SK-N-SH treated with all-trans-retinoic acid at 6 μM for 48 hours (cell line): Measurements from ENCODE around the gene TCAP.

ENCODE experiments used
- ATAC-seq: fragments of 200-7000 bp; cut with Tn5 transposase; 3 replicates; pipeline ENCODE4 v1.9.1; 2020; ENCODE audit warnings: mild to moderate bottlenecking, moderate library complexity
- BACH2 ChIP-seq: fragments of 250-450 bp; sonication (Bioruptor Pico); IDR thresholded peaks from 2 replicates; pipeline ENCODE4 v1.9.0; 2021; ENCODE audit warnings: mild to moderate bottlenecking, borderline replicate concordance
- CSDC2 ChIP-seq: fragments of 250-450 bp; sonication (Bioruptor Pico); IDR thresholded peaks from 2 replicates; pipeline ENCODE4 v1.5.0; 2020; ENCODE audit warnings: mild to moderate bottlenecking, moderate library complexity
- ESRRG ChIP-seq: fragments of 250-450 bp; sonication (Bioruptor Pico); IDR thresholded peaks from 2 replicates; pipeline ENCODE4 v1.6.1; 2021; ENCODE audit warnings: mild to moderate bottlenecking
- GLIS3 ChIP-seq: fragments of 250-450 bp; sonication (Bioruptor Pico); IDR thresholded peaks from 2 replicates; pipeline ENCODE4 v1.5.0; 2020; ENCODE audit warnings: mild to moderate bottlenecking, moderate library complexity
- ISL1 ChIP-seq: fragments of 250-450 bp; sonication (Bioruptor Pico); IDR thresholded peaks from 2 replicates; pipeline ENCODE4 v2.1.2; 2022; ENCODE audit warnings: mild to moderate bottlenecking, moderate library complexity
- OSR1 ChIP-seq: fragments of 250-450 bp; sonication (Bioruptor Pico); IDR thresholded peaks from 2 replicates; pipeline ENCODE4 v1.8.0; 2022; ENCODE audit warnings: moderate library complexity, mild to moderate bottlenecking, inconsistent platforms
- RARB ChIP-seq: fragments of 250-450 bp; sonication (Bioruptor Pico); IDR thresholded peaks from 2 replicates; pipeline ENCODE4 v1.8.0; 2021; ENCODE audit warnings: mild to moderate bottlenecking, moderate library complexity
- SNAI2 ChIP-seq: fragments of 250-450 bp; sonication (Bioruptor Pico); IDR thresholded peaks from 2 replicates; pipeline ENCODE4 v1.5.0; 2020; ENCODE audit warnings: mild to moderate bottlenecking, moderate library complexity
- TCF4 ChIP-seq: fragments of 250-450 bp; sonication (Bioruptor Pico); IDR thresholded peaks from 2 replicates; pipeline ENCODE4 v1.8.0; 2021; ENCODE audit warnings: mild to moderate bottlenecking, moderate library complexity, borderline replicate concordance
- TOX ChIP-seq: fragments of 250-450 bp; sonication (Bioruptor Pico); IDR thresholded peaks from 2 replicates; pipeline ENCODE4 v1.8.0; 2021; ENCODE audit warnings: mild to moderate bottlenecking, moderate library complexity, borderline replicate concordance
- ZC3H10 ChIP-seq: fragments of 250-450 bp; sonication (Bioruptor Pico); IDR thresholded peaks from 2 replicates; pipeline ENCODE4 v1.5.1; 2021; ENCODE audit warnings: mild to moderate bottlenecking, moderate library complexity
- ZFP3 ChIP-seq: fragments of 250-450 bp; sonication (Bioruptor Pico); IDR thresholded peaks from 2 replicates; pipeline ENCODE4 v1.5.0; 2020; ENCODE audit warnings: mild to moderate bottlenecking, moderate library complexity
- ZFP30 ChIP-seq: fragments of 450-650 bp; formaldehyde crosslinking; IDR thresholded peaks from 2 replicates; pipeline ENCODE4 v1.5.0; 2022; ENCODE audit warnings: mild to moderate bottlenecking, moderate library complexity
- ZNF565 ChIP-seq: fragments of 450-650 bp; formaldehyde crosslinking; conservative IDR thresholded peaks from 2 replicates; pipeline ENCODE4 v1.5.0; 2020; ENCODE audit warnings: low read depth, mild to moderate bottlenecking, moderate library complexity
- ZNF8 ChIP-seq: fragments of 450-650 bp; formaldehyde crosslinking; IDR thresholded peaks from 2 replicates; pipeline ENCODE4 v1.5.0; 2020; ENCODE audit warnings: mild to moderate bottlenecking, moderate library complexity
- TF ChIP-seq, protein P1 (sequence below): fragments of 250-450 bp; sonication (Bioruptor Pico); IDR thresholded peaks from 2 replicates; pipeline ENCODE4 v1.5.1; 2021; ENCODE audit warnings: mild to moderate bottlenecking, moderate library complexity
- TF ChIP-seq, protein P2 (sequence below): fragments of 250-450 bp; sonication (Bioruptor Pico); IDR thresholded peaks from 2 replicates; pipeline ENCODE4 v1.5.0; 2020; ENCODE audit warnings: mild to moderate bottlenecking, moderate library complexity
- TF ChIP-seq, protein P3 (sequence below): fragments of 250-450 bp; sonication (Bioruptor Pico); IDR thresholded peaks from 2 replicates; pipeline ENCODE4 v1.8.0; 2020; ENCODE audit warnings: mild to moderate bottlenecking, moderate library complexity, borderline replicate concordance
- TF ChIP-seq, protein P4 (sequence below): fragments of 250-450 bp; sonication (Bioruptor Pico); IDR thresholded peaks from 2 replicates; pipeline ENCODE4 v1.5.1; 2020; ENCODE audit warnings: low read depth, mild to moderate bottlenecking, moderate library complexity

TCAP gene

DNA sequence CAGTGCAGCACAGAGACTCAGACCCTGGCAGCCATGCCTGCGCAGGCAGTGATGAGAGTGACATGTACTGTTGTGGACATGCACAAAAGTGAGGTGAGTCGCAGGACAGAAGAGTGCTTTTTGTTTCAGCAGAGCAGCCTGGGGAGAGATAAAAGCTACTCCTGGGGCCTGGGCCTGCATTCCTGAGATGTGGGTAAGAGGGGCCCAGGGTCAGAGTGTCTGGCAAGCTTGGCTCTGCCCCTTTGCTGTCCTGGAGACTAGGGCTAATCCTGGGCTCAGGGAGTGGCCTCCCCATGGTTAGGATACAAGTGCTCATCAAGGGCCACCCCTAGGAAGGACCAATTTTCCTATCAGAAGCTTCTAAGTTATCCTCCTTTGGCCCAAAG, 29.9 kb downstream of the TCAP start:
- ATAC-seq = no peak
- TF ChIP-seq, protein P1, sequence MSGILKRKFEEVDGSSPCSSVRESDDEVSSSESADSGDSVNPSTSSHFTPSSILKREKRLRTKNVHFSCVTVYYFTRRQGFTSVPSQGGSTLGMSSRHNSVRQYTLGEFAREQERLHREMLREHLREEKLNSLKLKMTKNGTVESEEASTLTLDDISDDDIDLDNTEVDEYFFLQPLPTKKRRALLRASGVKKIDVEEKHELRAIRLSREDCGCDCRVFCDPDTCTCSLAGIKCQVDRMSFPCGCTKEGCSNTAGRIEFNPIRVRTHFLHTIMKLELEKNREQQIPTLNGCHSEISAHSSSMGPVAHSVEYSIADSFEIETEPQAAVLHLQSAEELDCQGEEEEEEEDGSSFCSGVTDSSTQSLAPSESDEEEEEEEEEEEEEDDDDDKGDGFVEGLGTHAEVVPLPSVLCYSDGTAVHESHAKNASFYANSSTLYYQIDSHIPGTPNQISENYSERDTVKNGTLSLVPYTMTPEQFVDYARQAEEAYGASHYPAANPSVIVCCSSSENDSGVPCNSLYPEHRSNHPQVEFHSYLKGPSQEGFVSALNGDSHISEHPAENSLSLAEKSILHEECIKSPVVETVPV (CRISPR knock-in tag) = no peak
- TF ChIP-seq TCF4 (CRISPR knock-in tag) (no peak), ESRRG (CRISPR knock-in tag) (no peak), ISL1 (no peak), ZFP30 (CRISPR knock-in tag) (no peak), RARB (CRISPR knock-in tag) (no peak), BACH2 (CRISPR knock-in tag) (no peak), ZNF565 (CRISPR knock-in tag) (no peak), SNAI2 (CRISPR knock-in tag) (no peak), ZFP3 (CRISPR knock-in tag) (no peak)
- TF ChIP-seq, protein P2, sequence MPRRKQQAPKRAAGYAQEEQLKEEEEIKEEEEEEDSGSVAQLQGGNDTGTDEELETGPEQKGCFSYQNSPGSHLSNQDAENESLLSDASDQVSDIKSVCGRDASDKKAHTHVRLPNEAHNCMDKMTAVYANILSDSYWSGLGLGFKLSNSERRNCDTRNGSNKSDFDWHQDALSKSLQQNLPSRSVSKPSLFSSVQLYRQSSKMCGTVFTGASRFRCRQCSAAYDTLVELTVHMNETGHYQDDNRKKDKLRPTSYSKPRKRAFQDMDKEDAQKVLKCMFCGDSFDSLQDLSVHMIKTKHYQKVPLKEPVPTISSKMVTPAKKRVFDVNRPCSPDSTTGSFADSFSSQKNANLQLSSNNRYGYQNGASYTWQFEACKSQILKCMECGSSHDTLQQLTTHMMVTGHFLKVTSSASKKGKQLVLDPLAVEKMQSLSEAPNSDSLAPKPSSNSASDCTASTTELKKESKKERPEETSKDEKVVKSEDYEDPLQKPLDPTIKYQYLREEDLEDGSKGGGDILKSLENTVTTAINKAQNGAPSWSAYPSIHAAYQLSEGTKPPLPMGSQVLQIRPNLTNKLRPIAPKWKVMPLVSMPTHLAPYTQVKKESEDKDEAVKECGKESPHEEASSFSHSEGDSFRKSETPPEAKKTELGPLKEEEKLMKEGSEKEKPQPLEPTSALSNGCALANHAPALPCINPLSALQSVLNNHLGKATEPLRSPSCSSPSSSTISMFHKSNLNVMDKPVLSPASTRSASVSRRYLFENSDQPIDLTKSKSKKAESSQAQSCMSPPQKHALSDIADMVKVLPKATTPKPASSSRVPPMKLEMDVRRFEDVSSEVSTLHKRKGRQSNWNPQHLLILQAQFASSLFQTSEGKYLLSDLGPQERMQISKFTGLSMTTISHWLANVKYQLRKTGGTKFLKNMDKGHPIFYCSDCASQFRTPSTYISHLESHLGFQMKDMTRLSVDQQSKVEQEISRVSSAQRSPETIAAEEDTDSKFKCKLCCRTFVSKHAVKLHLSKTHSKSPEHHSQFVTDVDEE (CRISPR knock-in tag) = no peak
- TF ChIP-seq, protein P3, sequence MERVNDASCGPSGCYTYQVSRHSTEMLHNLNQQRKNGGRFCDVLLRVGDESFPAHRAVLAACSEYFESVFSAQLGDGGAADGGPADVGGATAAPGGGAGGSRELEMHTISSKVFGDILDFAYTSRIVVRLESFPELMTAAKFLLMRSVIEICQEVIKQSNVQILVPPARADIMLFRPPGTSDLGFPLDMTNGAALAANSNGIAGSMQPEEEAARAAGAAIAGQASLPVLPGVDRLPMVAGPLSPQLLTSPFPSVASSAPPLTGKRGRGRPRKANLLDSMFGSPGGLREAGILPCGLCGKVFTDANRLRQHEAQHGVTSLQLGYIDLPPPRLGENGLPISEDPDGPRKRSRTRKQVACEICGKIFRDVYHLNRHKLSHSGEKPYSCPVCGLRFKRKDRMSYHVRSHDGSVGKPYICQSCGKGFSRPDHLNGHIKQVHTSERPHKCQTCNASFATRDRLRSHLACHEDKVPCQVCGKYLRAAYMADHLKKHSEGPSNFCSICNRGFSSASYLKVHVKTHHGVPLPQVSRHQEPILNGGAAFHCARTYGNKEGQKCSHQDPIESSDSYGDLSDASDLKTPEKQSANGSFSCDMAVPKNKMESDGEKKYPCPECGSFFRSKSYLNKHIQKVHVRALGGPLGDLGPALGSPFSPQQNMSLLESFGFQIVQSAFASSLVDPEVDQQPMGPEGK = no peak

DNA sequence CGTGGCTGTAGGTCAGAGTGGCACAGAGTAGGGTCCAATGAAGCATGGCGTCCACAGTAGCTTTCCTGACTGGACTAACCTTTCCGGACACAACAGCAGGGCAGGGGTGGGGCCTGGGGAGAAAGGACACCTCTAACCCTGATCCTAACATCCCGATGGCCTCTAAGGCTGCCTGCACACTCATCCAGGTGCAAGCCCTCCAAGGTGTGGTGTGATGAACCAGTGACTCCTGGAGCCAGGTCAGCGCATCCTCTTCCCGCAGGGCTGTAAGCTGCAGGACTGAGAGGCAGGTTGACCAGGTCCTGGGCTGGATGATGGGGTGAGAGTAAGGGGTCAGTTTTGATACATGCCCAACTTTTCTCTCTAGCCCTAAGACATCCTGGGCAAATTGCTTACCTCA, 31.6 kb downstream of the TCAP start:
- no peak for ATAC-seq
- TF ChIP-seq, protein P1 (CRISPR knock-in tag) = no peak
- TF ChIP-seq GLIS3 (CRISPR knock-in tag) (no peak), RARB (CRISPR knock-in tag) (no peak), ZFP30 (CRISPR knock-in tag) (no peak), ESRRG (CRISPR knock-in tag) (no peak), CSDC2 (no peak), SNAI2 (CRISPR knock-in tag) (no peak), ISL1 (no peak), ZNF8 (no peak), ZFP3 (CRISPR knock-in tag) (no peak), ZC3H10 (CRISPR knock-in tag) (no peak), OSR1 (no peak), TOX (no peak)
- TF ChIP-seq, protein P3 = no peak
- TF ChIP-seq, protein P2 (CRISPR knock-in tag) = no peak
- TF ChIP-seq, protein P4, sequence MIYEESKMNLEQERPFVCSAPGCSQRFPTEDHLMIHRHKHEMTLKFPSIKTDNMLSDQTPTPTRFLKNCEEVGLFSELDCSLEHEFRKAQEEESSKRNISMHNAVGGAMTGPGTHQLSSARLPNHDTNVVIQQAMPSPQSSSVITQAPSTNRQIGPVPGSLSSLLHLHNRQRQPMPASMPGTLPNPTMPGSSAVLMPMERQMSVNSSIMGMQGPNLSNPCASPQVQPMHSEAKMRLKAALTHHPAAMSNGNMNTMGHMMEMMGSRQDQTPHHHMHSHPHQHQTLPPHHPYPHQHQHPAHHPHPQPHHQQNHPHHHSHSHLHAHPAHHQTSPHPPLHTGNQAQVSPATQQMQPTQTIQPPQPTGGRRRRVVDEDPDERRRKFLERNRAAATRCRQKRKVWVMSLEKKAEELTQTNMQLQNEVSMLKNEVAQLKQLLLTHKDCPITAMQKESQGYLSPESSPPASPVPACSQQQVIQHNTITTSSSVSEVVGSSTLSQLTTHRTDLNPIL = no peak
